ENCODE data around the gene SPRED2. TPM values are rescaled to one million over a fixed set of nuclear protein-coding genes. Genes with fewer than 3 reads are reported as not detected.

Gene SPRED2
- total and polyA plus RNA-seq, 8 donors, result 6.4 to 23.3 (median 11.5) TPM

GRCh38 chr2:65305934-65306333 is 126.5 kb downstream of the SPRED2 start:
- H3K27ac ChIP-seq, result no peak overlapping the region
- H3K9me3 ChIP-seq, result no peaks in the 10 kb centered on the region
- WGBS, 5 donors, result 72 to 78% (median 75%) methylated on average over 2 of the region's 2 CpGs
- no peak for DNase-seq
- H3K27me3 ChIP-seq, result no peaks in the 10 kb centered on the region
- intact Hi-C loops (cut with DNase I; ENCODE audit: low total_unique reads), result no loop called here
- H3K36me3 ChIP-seq, result peaks cover 0 to 12% (median under 1%) of the 10 kb centered on the region in 4 donors
- H3K4me1 ChIP-seq, result peaks cover 12 to 32% (median 21%) of the 10 kb centered on the region in 4 donors
- no peak for TF ChIP-seq POLR2A (IDR thresholded peaks at IDR 0.05)
- TF ChIP-seq CTCF (IDR thresholded peaks at IDR 0.05), result no peak
- no peak for TF ChIP-seq POLR2AphosphoS5 (IDR thresholded peaks at IDR 0.05)
- TF ChIP-seq EP300 (IDR thresholded peaks at IDR 0.05), result no peak
- H3K4me3 ChIP-seq, result no peak overlapping the region

GRCh38 chr2:65300761-65301711 is 131.4 kb downstream of the SPRED2 start:
- Histone ChIP-seq H3K4me1 (peaks cover 22 to 34% (median 33%) of the 10 kb centered on the region in 4 donors), H3K4me3 (peak overlapping the region in 3 of 4 donors; percentile 8 to 25 (median 20)), H3K27ac (peak overlapping the region; percentile 56 to 83 (median 74)), H3K36me3 (no peaks in the 10 kb centered on the region), H3K9me3 (no peaks in the 10 kb centered on the region), H3K27me3 (no peaks in the 10 kb centered on the region)
- intact Hi-C loops (cut with DNase I; ENCODE audit: low total_unique reads), result no loop called here
- TF ChIP-seq POLR2AphosphoS5 (IDR thresholded peaks at IDR 0.05) (peak in 1 of 3 donors; percentile 22), POLR2A (IDR thresholded peaks at IDR 0.05) (no peak), CTCF (IDR thresholded peaks at IDR 0.05) (no peak)
- DNase-seq, result peak; percentile 70 to 78
- 10 to 24% (median 15%) methylated on average over 20 of the region's 20 CpGs for WGBS, 5 donors

GRCh38 chr2:65300134-65300760 is 132.2 kb downstream of the SPRED2 start:
- intact Hi-C loops (cut with DNase I; ENCODE audit: low total_unique reads), result no loop called here
- peak; percentile 48 to 54 for DNase-seq
- Histone ChIP-seq H3K4me1 (peaks cover 22 to 34% (median 33%) of the 10 kb centered on the region in 4 donors), H3K9me3 (no peaks in the 10 kb centered on the region), H3K4me3 (no peak overlapping the region), H3K27me3 (no peaks in the 10 kb centered on the region), H3K36me3 (no peaks in the 10 kb centered on the region), H3K27ac (peak overlapping the region; percentile 11 to 83 (median 74))
- TF ChIP-seq CTCF (IDR thresholded peaks at IDR 0.05), result no peak
- TF ChIP-seq POLR2AphosphoS5 (IDR thresholded peaks at IDR 0.05), result peak; percentile 38 to 81 (median 52)
- peak; percentile 58 for TF ChIP-seq EP300 (IDR thresholded peaks at IDR 0.05)
- WGBS, 5 donors, result 22 to 39% (median 30%) methylated on average over 9 to 16 of the region's 16 CpGs

GRCh38 chr2:65299246-65299645 is 133.2 kb downstream of the SPRED2 start:
- 58 to 76% (median 71%) methylated on average over 5 to 7 of the region's 7 CpGs for WGBS, 5 donors
- H3K9me3 ChIP-seq, result no peaks in the 10 kb centered on the region
- peak overlapping the region in 3 of 5 donors; percentile 74 to 83 (median 83) for H3K27ac ChIP-seq
- no peaks in the 10 kb centered on the region for H3K27me3 ChIP-seq
- TF ChIP-seq EP300 (IDR thresholded peaks at IDR 0.05), result no peak
- no peak for TF ChIP-seq CTCF (IDR thresholded peaks at IDR 0.05)
- TF ChIP-seq POLR2AphosphoS5 (IDR thresholded peaks at IDR 0.05), result no peak
- no peak for TF ChIP-seq POLR2A (IDR thresholded peaks at IDR 0.05)
- H3K36me3 ChIP-seq, result no peaks in the 10 kb centered on the region
- H3K4me3 ChIP-seq, result no peak overlapping the region
- peaks cover 22 to 39% (median 33%) of the 10 kb centered on the region in 4 donors for H3K4me1 ChIP-seq
- DNase-seq, result no peak
- intact Hi-C loops (cut with DNase I; ENCODE audit: low total_unique reads), result no loop called here

Measured in stomach (tissue), 9 donors.